H1 (cell line): ENCODE results near the gene TRAF3IP1. TPM values are rescaled to one million over a fixed set of nuclear protein-coding genes. Genes with fewer than 3 reads are reported as not detected.

Source experiments
- CTCF ChIA-PET: fragments of 300-600 bp; sonication (Branson Sonifier 250); formaldehyde crosslinking; loops from one replicate; lab custom pipeline; 2021; ENCODE audit not compliant: partially characterized antibody; lab: Charles Lee
- POLR2A ChIA-PET: fragments of 300-600 bp; sonication (Branson Sonifier 250); formaldehyde crosslinking; loops from one replicate; lab custom pipeline; 2021; ENCODE audit warnings: inconsistent platforms; ENCODE audit not compliant: partially characterized antibody; lab: Charles Lee
- DNase-seq, 2 experiments: peaks; one replicate each; pipeline versions ENCODE4 v3.0.0 to v3.0.0-alpha.2; 2010 to 2022; ENCODE audit warnings: low spot score in 2 of 2, low read depth in 1 of 2, mixed read lengths in 1 of 2
- FAIRE-seq: peaks from 2 replicates; lab custom pipeline; 2011; peaks lifted over from hg19 to GRCh38; lab: Jason Lieb, UNC
- H2AFZ ChIP-seq: 2 replicates; pipeline ENCODE4 v1.8.1; 2012; ENCODE audit warnings: low read length, inconsistent platforms
- H2AK5ac ChIP-seq: 2 replicates; pipeline ENCODE4 v1.6.1; 2013; ENCODE audit warnings: low read depth, low read length
- H2BK120ac ChIP-seq: replicated peaks from 2 replicates; pipeline ENCODE3; 2013; ENCODE audit warnings: low read depth, low read length, inconsistent platforms
- H2BK12ac ChIP-seq: 2 replicates; pipeline ENCODE4 v1.6.1; 2013; ENCODE audit warnings: low read depth, low read length
- H2BK15ac ChIP-seq: 2 replicates; pipeline ENCODE4 v1.6.1; 2013; ENCODE audit warnings: low read length
- H2BK20ac ChIP-seq: 2 replicates; pipeline ENCODE4 v1.6.1; 2013; ENCODE audit warnings: low read length
- H2BK5ac ChIP-seq: 2 replicates; pipeline ENCODE4 v1.6.1; 2013; ENCODE audit warnings: low read depth, low read length
- H3K14ac ChIP-seq: 2 replicates; pipeline ENCODE4 v1.6.1; 2013; ENCODE audit warnings: inconsistent platforms; ENCODE audit not compliant: insufficient read length
- H3K18ac ChIP-seq: 2 replicates; pipeline ENCODE4 v1.6.1; 2013; ENCODE audit warnings: low read length; ENCODE audit errors: extremely low read depth
- H3K23ac ChIP-seq: 2 replicates; pipeline ENCODE4 v1.6.1; 2013; ENCODE audit warnings: inconsistent platforms; ENCODE audit not compliant: insufficient read length
- H3K23me2 ChIP-seq: 2 replicates; pipeline ENCODE4 v1.6.1; 2013; ENCODE audit warnings: low read depth, low read length
- H3K27ac ChIP-seq: 2 replicates; pipeline ENCODE4 v1.6.1; 2011; ENCODE audit warnings: low read depth, low read length, inconsistent platforms
- H3K27me3 ChIP-seq, 4 experiments: replicated peaks in 1 of 4; 1 replicate in 1 of 4; 2 replicates in 3 of 4; pipeline versions ENCODE4 v1.6.1 to v1.8.1; 2011 to 2013; ENCODE audit warnings: low read length in 3 of 4, mild to moderate bottlenecking in 3 of 4, inconsistent platforms in 2 of 4, mixed read lengths in 2 of 4, moderate library complexity in 1 of 4; ENCODE audit not compliant: control insufficient read depth in 3 of 4, insufficient read depth in 3 of 4; ENCODE audit errors: extremely low read depth in 1 of 4
- H3K36me3 ChIP-seq, 4 experiments: 2 replicates each; pipeline versions ENCODE4 v1.6.1 to v1.8.1; 2011 to 2013; ENCODE audit warnings: mild to moderate bottlenecking in 4 of 4, low read length in 3 of 4, moderate library complexity in 2 of 4, control low read depth in 1 of 4, inconsistent platforms in 1 of 4; ENCODE audit not compliant: insufficient read depth in 4 of 4, control insufficient read depth in 2 of 4
- H3K4ac ChIP-seq: replicated peaks from 2 replicates; pipeline ENCODE3; 2013; ENCODE audit warnings: low read length, low read depth, mixed read lengths, inconsistent platforms; ENCODE audit not compliant: insufficient read length
- H3K4me1 ChIP-seq, 4 experiments: replicated peaks in 1 of 4; 1 replicate in 1 of 4; 2 replicates in 3 of 4; pipeline versions ENCODE4 v1.6.1 to v1.8.1; 2011 to 2013; ENCODE audit warnings: low read length in 3 of 4, inconsistent platforms in 2 of 4, mixed read lengths in 1 of 4; ENCODE audit not compliant: insufficient read depth in 4 of 4, control insufficient read depth in 3 of 4
- H3K4me2 ChIP-seq, 2 experiments: 2 replicates each; pipeline versions ENCODE4 v1.6.1 to v1.8.1; 2011 to 2013; ENCODE audit warnings: low read depth in 2 of 2, low read length in 2 of 2, control low read depth in 1 of 2, inconsistent platforms in 1 of 2, mild to moderate bottlenecking in 1 of 2; ENCODE audit not compliant: insufficient read depth in 1 of 2
- H3K4me3 ChIP-seq, 4 experiments: fragments of 200-600, 300-600 bp in 1 of 4; sonication (generic), shearing (Covaris generic), sonication (Bioruptor Twin) in 1 of 4; 2 replicates each; pipeline versions ENCODE4 v1.5.1 to v1.8.1; 2011 to 2016; ENCODE audit warnings: low read length in 4 of 4, low read depth in 3 of 4, control low read depth in 2 of 4, inconsistent platforms in 2 of 4, mild to moderate bottlenecking in 2 of 4, mixed read lengths in 1 of 4, moderate library complexity in 1 of 4; ENCODE audit not compliant: insufficient read depth in 2 of 4; ENCODE audit errors: extremely low read depth in 1 of 4
- H3K56ac ChIP-seq: replicated peaks from 2 replicates; pipeline ENCODE3; 2013; ENCODE audit warnings: low read depth, mild to moderate bottlenecking, mixed read lengths, low read length, inconsistent platforms; ENCODE audit not compliant: insufficient read length
- H3K79me1 ChIP-seq: 2 replicates; pipeline ENCODE4 v1.6.1; 2013; ENCODE audit warnings: low read depth, low read length, control low read depth
- H3K79me2 ChIP-seq, 2 experiments: 2 replicates each; pipeline versions ENCODE4 v1.6.1 to v1.8.1; 2012 to 2013; ENCODE audit warnings: low read length in 2 of 2, mild to moderate bottlenecking in 2 of 2, inconsistent platforms in 1 of 2; ENCODE audit not compliant: insufficient read depth in 2 of 2, control insufficient read depth in 1 of 2
- H3K9ac ChIP-seq, 4 experiments: replicated peaks in 1 of 4; 1 replicate in 1 of 4; 2 replicates in 3 of 4; pipeline versions ENCODE4 v1.6.1 to v1.8.1; 2011 to 2013; ENCODE audit warnings: low read depth in 3 of 4, low read length in 3 of 4, control low read depth in 2 of 4, mild to moderate bottlenecking in 2 of 4, moderate library complexity in 2 of 4, inconsistent platforms in 1 of 4; ENCODE audit errors: extremely low read depth in 1 of 4
- H3K9me3 ChIP-seq, 2 experiments: 2 replicates each; pipeline versions ENCODE4 v1.6.1 to v1.8.1; 2012 to 2013; ENCODE audit warnings: mild to moderate bottlenecking in 2 of 2, moderate library complexity in 2 of 2, control low read depth in 1 of 2, inconsistent platforms in 1 of 2, low read depth in 1 of 2, low read length in 1 of 2, mixed read lengths in 1 of 2; ENCODE audit not compliant: insufficient read depth in 2 of 2
- H4K20me1 ChIP-seq, 2 experiments: replicated peaks in 1 of 2; 2 replicates each; pipeline versions ENCODE3 to v1.8.1; 2011 to 2013; ENCODE audit warnings: inconsistent platforms in 2 of 2, low read length in 2 of 2, mild to moderate bottlenecking in 1 of 2; ENCODE audit not compliant: insufficient read depth in 2 of 2, control insufficient read depth in 1 of 2
- H4K5ac ChIP-seq: 2 replicates; pipeline ENCODE4 v1.6.1; 2013; ENCODE audit warnings: low read length, low read depth, mixed read lengths, inconsistent platforms; ENCODE audit not compliant: insufficient read length
- H4K8ac ChIP-seq: 2 replicates; pipeline ENCODE4 v1.8.0; 2013; ENCODE audit warnings: mild to moderate bottlenecking, moderate library complexity, low read length, inconsistent platforms; ENCODE audit not compliant: insufficient read depth; ENCODE audit errors: extremely low read depth
- H4K91ac ChIP-seq: replicated peaks from 2 replicates; pipeline ENCODE3; 2013; ENCODE audit warnings: low read length, mixed read lengths, inconsistent platforms; ENCODE audit not compliant: insufficient read length
- ATF2 ChIP-seq: IDR thresholded peaks from 2 replicates; pipeline ENCODE4 v1.6.1; 2012; ENCODE audit warnings: low read length, inconsistent platforms
- ATF3 ChIP-seq: IDR thresholded peaks from 2 replicates; pipeline ENCODE4 v1.6.1; 2011; ENCODE audit warnings: low read depth, mild to moderate bottlenecking, low read length; ENCODE audit not compliant: insufficient read depth
- CEBPB ChIP-seq: IDR thresholded peaks from 2 replicates; pipeline ENCODE4 v1.6.1; 2012; ENCODE audit warnings: low read depth, low read length
- EZH2 ChIP-seq: fragments of 200-600 bp; sonication (generic); IDR thresholded peaks from 2 replicates; pipeline ENCODE4 v1.7.1; 2012; ENCODE audit warnings: low read depth, mild to moderate bottlenecking, moderate library complexity, low read length, inconsistent platforms; ENCODE audit not compliant: severe bottlenecking
- HDAC2 ChIP-seq, 2 experiments: fragments of 300-600 bp in 1 of 2; sonication (generic) in 1 of 2; IDR thresholded peaks; 2 replicates each; pipeline ENCODE4 v1.6.1; 2011 to 2012; ENCODE audit warnings: low read depth in 2 of 2, low read length in 2 of 2, mild to moderate bottlenecking in 2 of 2, moderate library complexity in 2 of 2, borderline replicate concordance in 1 of 2, inconsistent platforms in 1 of 2
- JUN ChIP-seq: IDR thresholded peaks from 2 replicates; pipeline ENCODE4 v1.6.1; 2011; ENCODE audit warnings: low read depth, mild to moderate bottlenecking, improper control_type of control experiment, low read length
- KDM4A ChIP-seq: IDR thresholded peaks from one replicate; pipeline ENCODE4 v1.7.1; 2012; ENCODE audit warnings: low read depth, mild to moderate bottlenecking, moderate library complexity, low read length, inconsistent platforms; ENCODE audit not compliant: severe bottlenecking
- MAX ChIP-seq: IDR thresholded peaks from 2 replicates; pipeline ENCODE4 v1.6.1; 2012; ENCODE audit warnings: inconsistent platforms
- NANOG ChIP-seq: IDR thresholded peaks from 2 replicates; pipeline ENCODE4 v1.6.1; 2011; ENCODE audit warnings: low read length, low read depth, mild to moderate bottlenecking, inconsistent platforms; ENCODE audit not compliant: insufficient read depth, poor library complexity, severe bottlenecking
- SIRT6 ChIP-seq: IDR thresholded peaks from one replicate; pipeline ENCODE4 v1.7.1; 2012; ENCODE audit warnings: low read length, inconsistent platforms
- SRF ChIP-seq: IDR thresholded peaks from 2 replicates; pipeline ENCODE4 v1.6.1; 2011; ENCODE audit warnings: mild to moderate bottlenecking, low read depth, low read length, moderate library complexity
- WGBS, 2 experiments: shearing (Covaris generic) in 1 of 2; methylation state at CpG; one replicate each; pipeline versions ENCODE4 v1.1.6 to v1.1.7; 2013 to 2015; ENCODE audit warnings: low lambda C conversion rate in 2 of 2, mixed read lengths in 2 of 2, inconsistent platforms in 1 of 2, low coverage in 1 of 2, missing lambda C conversion rate in 1 of 2; ENCODE audit not compliant: insufficient replicate concordance in 2 of 2, insufficient coverage in 1 of 2, insufficient read length in 1 of 2; ENCODE audit errors: extremely low coverage in 1 of 2, missing lambda C conversion rate in 1 of 2; 5-methylcytosine and 5-hydroxymethylcytosine counted together
- polyA plus RNA-seq, 7 experiments: library from polyadenylated mRNA; depleted of rRNA in 3 of 7; stranded (reverse) in 5 of 7; unstranded in 2 of 7; fragments of >200 nt in 5 of 7; fragments of 200-250 nt in 2 of 7; gene quantifications; 1 replicate in 5 of 7; 2 replicates in 1 of 7; 4 replicates in 1 of 7; pipeline versions ENCODE4 v1.2.1 to v1.2.3, GENCODE V29; 2011 to 2013; ENCODE audit warnings: missing spikeins in 2 of 7, mixed read lengths in 2 of 7
- total RNA-seq: library from RNA; stranded (reverse); fragmentation: NEBNext Ultra II Directional; extraction: Animal tissue kit (Norgen Biotek cat#: 25700); gene quantifications from 2 replicates; pipeline ENCODE4 v1.2.1, GENCODE V29; 2021

TRAF3IP1 gene
- total and polyA plus RNA-seq, 2 of the 8 experiments (the other 6 are each of a cell fraction or from before 2014, with no cell fraction given), result 2.3 to 17.5 TPM

- no peak overlapping the region for H3K18ac ChIP-seq
- DNase-seq (no peak), FAIRE-seq (no peak)
- no peak overlapping the region for H3K27ac ChIP-seq
- H2AFZ ChIP-seq, result no peak overlapping the region
- H2AK5ac ChIP-seq, result no peak overlapping the region
- H3K4ac ChIP-seq, result no peak overlapping the region
- H3K4me3 ChIP-seq, result no peak overlapping the region
- H3K79me1 ChIP-seq, result peaks cover 16% of the 10 kb centered on the region
- no peak overlapping the region for H3K56ac ChIP-seq
- H2BK120ac ChIP-seq, result no peak overlapping the region
- no peak overlapping the region for H4K91ac ChIP-seq
- H4K20me1 ChIP-seq, result peaks cover 6 to 22% of the 10 kb centered on the region in 2 experiments
- WGBS, 2 experiments, result 88% methylated on average over 11 of the region's 11 CpGs; no CpG with 5 or more reads in 1 of the 2 experiments
- H3K27me3 ChIP-seq, result no peaks in the 10 kb centered on the region
- no peak overlapping the region for H3K23ac ChIP-seq
- no peak overlapping the region for H3K14ac ChIP-seq
- no peaks in the 10 kb centered on the region for H3K9me3 ChIP-seq
- H3K23me2 ChIP-seq, result no peaks in the 10 kb centered on the region
- CTCF ChIA-PET, result interaction anchor here (0.8 to 1.6 kb wide), 4 partner anchors 7 to 647 kb away, joined by 3 to 5 read pairs (median 3); no protein-coding TSS in a partner anchor
- no peak overlapping the region for H2BK5ac ChIP-seq
- no peak overlapping the region for H3K4me2 ChIP-seq
- H3K36me3 ChIP-seq, result peaks cover 4 to 34% (median 14%) of the 10 kb centered on the region in 4 experiments; a peak in 6 of 8 replicates
- peaks cover 8 to 64% of the 10 kb centered on the region in 2 experiments for H3K79me2 ChIP-seq
- POLR2A ChIA-PET, result interaction anchor here (1.4 kb wide), 1 partner anchor 13 kb away, joined by 4 read pairs; no protein-coding TSS in a partner anchor
- no peak overlapping the region for H2BK12ac ChIP-seq
- H4K8ac ChIP-seq, result no peak overlapping the region
- no peak overlapping the region for H4K5ac ChIP-seq
- no peak overlapping the region for H2BK20ac ChIP-seq
- no peak overlapping the region for H2BK15ac ChIP-seq
- no peaks in the 10 kb centered on the region for H3K4me1 ChIP-seq
- no peak overlapping the region for H3K9ac ChIP-seq
- TF ChIP-seq EZH2 (no peak), ATF2 (no peak), SRF (no peak), CEBPB (no peak), SIRT6 (no peak), KDM4A (no peak), JUN (no peak), HDAC2 (IDR thresholded peaks at IDR 0.05; ENCODE audit: borderline replicate concordance in 1 of 2, low read depth in 2 of 2, low read length in 2 of 2) (no peak), MAX (no peak), ATF3 (no peak), NANOG (no peak)
Measured at GRCh38 chr2:238440767-238441166, 120.4 kb downstream of the TRAF3IP1 start.
